Heart left ventricle (tissue), 16 donors: ENCODE measurements around the gene LCP1. TPM values are rescaled to one million over a fixed set of nuclear protein-coding genes. Genes with fewer than 3 reads are reported as not detected.

Experiments used
- ATAC-seq, 4 donors: fragments of 200-7000 bp; cut with Tn5 transposase; one replicate each; pipeline ENCODE4 v1.9.1; 2020 to 2022; ENCODE audit warnings: moderate library complexity in 4 of 4, mild to moderate bottlenecking in 3 of 4, moderate number of reproducible peaks in 1 of 4
- DNase-seq, 5 donors: peaks; one replicate each; pipeline ENCODE4 v3.0.0-alpha.2; 2020
- H3K27ac ChIP-seq, 12 donors: fragments of 200-600 bp; sonication (generic) in 4 of 12; one replicate each; pipeline versions ENCODE4 v1.5.0 to v1.8.0; 2016 to 2022; ENCODE audit warnings: mild to moderate bottlenecking in 2 of 12
- H3K27me3 ChIP-seq, 9 donors: fragments of 200-600 bp; sonication (generic) in 2 of 9; one replicate each; pipeline versions ENCODE4 v1.5.1 to v1.8.0; 2016 to 2022; ENCODE audit warnings: mild to moderate bottlenecking in 3 of 9
- H3K36me3 ChIP-seq, 9 donors: fragments of 200-600 bp; sonication (generic) in 2 of 9; one replicate each; pipeline versions ENCODE4 v1.5.0 to v1.8.0; 2018 to 2022; ENCODE audit warnings: mild to moderate bottlenecking in 2 of 9
- H3K4me1 ChIP-seq, 12 donors: fragments of 200-600 bp; sonication (generic) in 4 of 12; one replicate each; pipeline versions ENCODE4 v1.5.0 to v1.8.0; 2016 to 2022; ENCODE audit warnings: mild to moderate bottlenecking in 3 of 12
- H3K4me3 ChIP-seq, 12 donors: fragments of 200-600 bp; sonication (generic) in 4 of 12; one replicate each; pipeline versions ENCODE4 v1.5.0 to v1.8.0; 2017 to 2022; ENCODE audit warnings: mild to moderate bottlenecking in 9 of 12, moderate library complexity in 4 of 12
- H3K9me3 ChIP-seq, 12 donors: fragments of 200-600 bp; sonication (generic) in 4 of 12; one replicate each; pipeline versions ENCODE4 v1.5.0 to v1.8.0; 2016 to 2022; ENCODE audit warnings: mild to moderate bottlenecking in 1 of 12
- CTCF ChIP-seq, 12 donors: fragments of 200-600 bp; sonication (generic) in 4 of 12; IDR thresholded peaks; one replicate each; pipeline versions ENCODE4 v1.5.0 to v1.8.0; 2018 to 2022; ENCODE audit warnings: antibody characterized with exemption in 12 of 12, mild to moderate bottlenecking in 5 of 12
- POLR2A ChIP-seq, 2 donors: fragments of 450-650 bp; IDR thresholded peaks; one replicate each; pipeline ENCODE4 v1.6.1; 2017; ENCODE audit warnings: antibody characterized with exemption in 2 of 2, mild to moderate bottlenecking in 2 of 2, moderate library complexity in 2 of 2
- WGBS, 4 donors: extraction: QIAGEN DNeasy Blood & Tissue Kit in 2 of 4; methylation state at CpG; one replicate each; pipeline versions ENCODE4 v1.1.5 to v1.1.7; 2013 to 2018; 5-methylcytosine and 5-hydroxymethylcytosine counted together
- intact Hi-C, 10 donors: fragments of 100-400 bp; cut with DNase I; formaldehyde crosslinking; loops; one replicate each; pipeline versions ENCODE4 v1.11.1 to v1.14.2; 2022
- polyA plus RNA-seq, 2 donors: library from polyadenylated mRNA; stranded (reverse); fragments of 200-250 nt; gene quantifications; one replicate each; pipeline ENCODE4 v1.2.3, GENCODE V29; 2013
- total RNA-seq, 9 donors: library from RNA; depleted of rRNA in 2 of 9; stranded (reverse); fragments of >200 nt in 2 of 9; fragmentation: NEBNext Ultra II Directional in 3 of 9; extraction: Animal tissue kit (Norgen Biotek cat#: 25700) in 3 of 9; gene quantifications; one replicate each; pipeline versions ENCODE4 v1.1.0 to v1.2.4, GENCODE V29; 2016 to 2023
- donor health status: ischemic (EF 13 %, LVEDD 7.1; RV severe dilation, severe dysfunction).
- donor health status: healthy with polysubstance abuse.
- donor health status: DM: no; HTN: yes; CAD: no.
- donor health status: DM: no; HTN: no; CAD: no.
- donor health status: ischemic (EF 25% LVEDD 6.9; RV normal size, moderate dysfunction).
- donor health status: ischemic (EF 25% LVEDD 5.7; RV mildly dilated, moderate dysfunction).
- donor health status: healthy.
- donor health status: DM: yes; HTN: yes; CAD: no.
- donor health status: ischemic (EF 35%, LVEDD 5.7; RV mildly dilated, moderate dysfunction).
- donor health status: nonischemic (EF 11% LVEDD 7.7; RV severe dilation, severe dysfunction).
- donor health status: DM: yes; HTN: yes; CAD: no.
- donor health status: PGD.
- donor health status: ischemic (EF 29% LVEDD 5.4; RV normal size, mild dysfunction).
- donor health status: nonischemic (EF 23%, LVEDD 6.1; RV moderate dilation, normal function).

The LCP1 gene
- total and polyA plus RNA-seq, 11 donors, result 1.9 to 230 (median 10.9) TPM

- no peak for ATAC-seq
- H3K36me3 ChIP-seq, result no peaks in the 10 kb centered on the region
- peak overlapping the region in 1 of 12 donors; percentile 75 for H3K27ac ChIP-seq
- peaks cover 0 to 26% (median 3%) of the 10 kb centered on the region in 9 donors for H3K27me3 ChIP-seq
- H3K9me3 ChIP-seq, result peaks cover 0 to 5% (median 0%) of the 10 kb centered on the region in 12 donors
- intact Hi-C loops, result no loop called here
- DNase-seq, result no peak
- TF ChIP-seq CTCF (IDR thresholded peaks at IDR 0.05), result no peak
- TF ChIP-seq POLR2A (IDR thresholded peaks at IDR 0.05), result no peak
- H3K4me1 ChIP-seq, result peaks cover 0 to 15% (median 1%) of the 10 kb centered on the region in 12 donors
- H3K4me3 ChIP-seq, result peak overlapping the region in 4 of 12 donors; percentile 46 to 68 (median 57)
- WGBS, 4 donors, result 77 to 83% (median 81%) methylated on average over 6 of the region's 6 CpGs
Observed at GRCh38 chr13:46210362-46211083, 28.5 kb upstream of the LCP1 start.

- DNase-seq (no peak), ATAC-seq (no peak)
- Histone ChIP-seq H3K27ac (no peak overlapping the region), H3K9me3 (no peaks in the 10 kb centered on the region), H3K36me3 (no peaks in the 10 kb centered on the region), H3K27me3 (peaks cover 0 to 30% (median 4%) of the 10 kb centered on the region in 9 donors), H3K4me3 (no peak overlapping the region), H3K4me1 (peaks cover 0 to 19% (median 1%) of the 10 kb centered on the region in 12 donors)
- WGBS, 4 donors, result 58 to 70% (median 65%) methylated on average over 7 of the region's 7 CpGs
- TF ChIP-seq POLR2A (IDR thresholded peaks at IDR 0.05), result no peak
- TF ChIP-seq CTCF (IDR thresholded peaks at IDR 0.05), result no peak
- intact Hi-C loops, result no loop called here
Observed at GRCh38 chr13:46207828-46208227, 25.9 kb upstream of the LCP1 start.

GRCh38 chr13:46206143-46206542 is 24.2 kb upstream of the LCP1 start:
- no peak overlapping the region for H3K4me3 ChIP-seq
- no peaks in the 10 kb centered on the region for H3K9me3 ChIP-seq
- H3K27me3 ChIP-seq, result peaks cover 0 to 22% (median 3%) of the 10 kb centered on the region in 9 donors
- WGBS, 4 donors, result 84 to 95% (median 84%) methylated on average over 1 of the region's 1 CpG
- ATAC-seq (no peak), DNase-seq (no peak)
- intact Hi-C loops, result no loop called here
- H3K27ac ChIP-seq, result no peak overlapping the region
- H3K4me1 ChIP-seq, result peaks cover 0 to 14% (median 0%) of the 10 kb centered on the region in 12 donors
- TF ChIP-seq POLR2A (IDR thresholded peaks at IDR 0.05), result no peak
- TF ChIP-seq CTCF (IDR thresholded peaks at IDR 0.05), result no peak
- no peaks in the 10 kb centered on the region for H3K36me3 ChIP-seq

- TF ChIP-seq POLR2A (IDR thresholded peaks at IDR 0.05), result no peak
- TF ChIP-seq CTCF (IDR thresholded peaks at IDR 0.05), result no peak
- Histone ChIP-seq H3K9me3 (no peaks in the 10 kb centered on the region), H3K36me3 (no peaks in the 10 kb centered on the region), H3K27ac (no peak overlapping the region), H3K4me3 (no peak overlapping the region), H3K27me3 (peaks cover 0 to 4% (median 0%) of the 10 kb centered on the region in 9 donors), H3K4me1 (peaks cover 0 to 25% (median 0%) of the 10 kb centered on the region in 12 donors)
- intact Hi-C loops, result no loop called here
- ATAC-seq, result no peak
- 70 to 79% (median 76%) methylated on average over 5 of the region's 5 CpGs for WGBS, 4 donors
- no peak for DNase-seq
Observed at GRCh38 chr13:46202966-46203365, 21.0 kb upstream of the LCP1 start.
